Endothelial cell (in vitro differentiated cells): ENCODE data around the gene MTFP1. TPM values are rescaled to one million over a fixed set of nuclear protein-coding genes. Genes with fewer than 3 reads are reported as not detected.
A peak's percentile ranks its signal among the peaks of the same experiment; 100 is the strongest.

Source experiments
- DNase-seq: peaks from one replicate; pipeline ENCODE4 v3.0.0; 2021; ENCODE audit warnings: low spot score
- H3K27ac Mint-ChIP-seq: one replicate; pipeline ENCODE4 v1.8.0; 2021; ENCODE audit warnings: mixed read lengths, inconsistent platforms; ENCODE audit not compliant: unreplicated experiment
- H3K27me3 Mint-ChIP-seq: one replicate; pipeline ENCODE4 v1.8.0; 2021; ENCODE audit warnings: mild to moderate bottlenecking, moderate library complexity, mixed read lengths, inconsistent platforms; ENCODE audit not compliant: unreplicated experiment
- H3K36me3 Mint-ChIP-seq: one replicate; pipeline ENCODE4 v1.8.0; 2021; ENCODE audit warnings: mild to moderate bottlenecking, low read depth, mixed read lengths, inconsistent platforms; ENCODE audit not compliant: unreplicated experiment
- H3K4me1 Mint-ChIP-seq: one replicate; pipeline ENCODE4 v1.8.0; 2021; ENCODE audit warnings: mild to moderate bottlenecking, mixed read lengths, inconsistent platforms; ENCODE audit not compliant: unreplicated experiment
- H3K4me3 Mint-ChIP-seq: one replicate; pipeline ENCODE4 v1.8.0; 2021; ENCODE audit warnings: mild to moderate bottlenecking, mixed read lengths, inconsistent platforms; ENCODE audit not compliant: unreplicated experiment
- H3K9me3 Mint-ChIP-seq: one replicate; pipeline ENCODE4 v1.8.0; 2021; ENCODE audit warnings: mixed read lengths, inconsistent platforms; ENCODE audit not compliant: unreplicated experiment
- total RNA-seq: library from RNA; stranded (reverse); fragmentation: NEBNext Ultra II Directional; extraction: Animal tissue kit (Norgen Biotek cat#: 25700); gene quantifications from one replicate; pipeline ENCODE4 v1.2.1, GENCODE V29; 2021; ENCODE audit not compliant: unreplicated experiment
- TF ChIP-seq, protein P1 (sequence below): fragments of 200-600 bp; sonication (generic); IDR thresholded peaks from one replicate; pipeline ENCODE4 v1.5.0; 2021; ENCODE audit warnings: antibody characterized with exemption; ENCODE audit not compliant: unreplicated experiment

MTFP1 gene
- total RNA-seq, 1 donor from 2014 or later = 30.2 TPM

- Mint-ChIP-seq H3K4me3 (no peak overlapping the region), H3K27me3 (no peaks in the 10 kb centered on the region), H3K36me3 (no peaks in the 10 kb centered on the region), H3K4me1 (peaks cover 13% of the 10 kb centered on the region), H3K9me3 (no peaks in the 10 kb centered on the region), H3K27ac (no peak overlapping the region)
- no peak for DNase-seq
- TF ChIP-seq, protein P1, sequence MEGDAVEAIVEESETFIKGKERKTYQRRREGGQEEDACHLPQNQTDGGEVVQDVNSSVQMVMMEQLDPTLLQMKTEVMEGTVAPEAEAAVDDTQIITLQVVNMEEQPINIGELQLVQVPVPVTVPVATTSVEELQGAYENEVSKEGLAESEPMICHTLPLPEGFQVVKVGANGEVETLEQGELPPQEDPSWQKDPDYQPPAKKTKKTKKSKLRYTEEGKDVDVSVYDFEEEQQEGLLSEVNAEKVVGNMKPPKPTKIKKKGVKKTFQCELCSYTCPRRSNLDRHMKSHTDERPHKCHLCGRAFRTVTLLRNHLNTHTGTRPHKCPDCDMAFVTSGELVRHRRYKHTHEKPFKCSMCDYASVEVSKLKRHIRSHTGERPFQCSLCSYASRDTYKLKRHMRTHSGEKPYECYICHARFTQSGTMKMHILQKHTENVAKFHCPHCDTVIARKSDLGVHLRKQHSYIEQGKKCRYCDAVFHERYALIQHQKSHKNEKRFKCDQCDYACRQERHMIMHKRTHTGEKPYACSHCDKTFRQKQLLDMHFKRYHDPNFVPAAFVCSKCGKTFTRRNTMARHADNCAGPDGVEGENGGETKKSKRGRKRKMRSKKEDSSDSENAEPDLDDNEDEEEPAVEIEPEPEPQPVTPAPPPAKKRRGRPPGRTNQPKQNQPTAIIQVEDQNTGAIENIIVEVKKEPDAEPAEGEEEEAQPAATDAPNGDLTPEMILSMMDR = no peak
Observed at GRCh38 chr22:30452861-30453260, 27.3 kb downstream of the MTFP1 start.

DNA sequence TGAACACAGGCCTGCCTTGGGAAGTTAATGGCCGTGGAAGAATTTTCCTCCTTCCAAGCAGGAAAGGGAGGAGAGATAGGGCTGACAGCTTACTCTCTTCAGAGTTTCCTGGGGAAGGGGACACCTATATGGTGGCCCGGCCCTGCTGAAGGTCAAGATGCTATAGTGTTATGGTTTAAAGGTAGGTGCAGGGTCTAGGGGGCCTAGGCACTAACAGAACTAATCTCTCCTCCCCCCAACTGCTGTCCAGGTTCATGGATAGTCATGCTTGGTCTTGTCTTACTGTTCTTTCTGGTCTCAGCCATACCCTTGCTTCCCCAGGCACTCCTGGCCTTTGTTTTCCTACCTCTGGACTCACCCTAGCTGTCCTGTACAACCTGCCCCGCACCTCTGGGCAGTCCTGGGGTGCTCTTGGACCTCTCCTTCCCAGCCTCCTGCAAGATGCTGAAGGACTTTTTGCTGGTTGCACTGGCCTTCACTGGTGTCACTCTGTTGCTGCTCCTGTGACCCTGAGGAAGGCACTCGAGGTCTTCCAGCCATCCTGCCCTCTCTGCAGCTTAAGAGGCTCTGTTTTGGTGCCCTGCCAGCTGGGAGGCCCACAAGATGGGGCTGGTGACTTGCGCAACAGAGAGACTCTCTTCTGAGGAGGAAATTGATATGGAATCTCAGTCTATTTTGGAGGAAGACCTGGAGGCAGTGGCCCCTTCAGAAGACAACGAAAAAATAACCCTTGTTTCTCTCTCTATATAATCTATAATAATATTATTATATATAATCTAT, 28.4 kb downstream of the MTFP1 start:
- Mint-ChIP-seq H3K9me3 (no peaks in the 10 kb centered on the region), H3K27me3 (peaks cover 2% of the 10 kb centered on the region), H3K27ac (no peak overlapping the region), H3K36me3 (no peaks in the 10 kb centered on the region), H3K4me1 (peaks cover 13% of the 10 kb centered on the region), H3K4me3 (no peak overlapping the region)
- TF ChIP-seq, protein P1 = no peak
- DNase-seq = peak; percentile 30

GRCh38 chr22:30455075-30455840, 29.7 kb downstream of the MTFP1 start:
- H3K4me3 Mint-ChIP-seq = no peak overlapping the region
- H3K4me1 Mint-ChIP-seq = peaks cover 13% of the 10 kb centered on the region
- no peaks in the 10 kb centered on the region for H3K9me3 Mint-ChIP-seq
- no peak for DNase-seq
- H3K27ac Mint-ChIP-seq = no peak overlapping the region
- peaks cover 2% of the 10 kb centered on the region for H3K27me3 Mint-ChIP-seq
- H3K36me3 Mint-ChIP-seq = no peaks in the 10 kb centered on the region
- TF ChIP-seq, protein P1 = no peak

GRCh38 chr22:30457981-30458380, 32.4 kb downstream of the MTFP1 start:
- peaks cover 13% of the 10 kb centered on the region for H3K4me1 Mint-ChIP-seq
- TF ChIP-seq, protein P1 = no peak

More at GRCh38 chr22:30457981-30458380, 32.4 kb downstream of the MTFP1 start:
- no peak for DNase-seq
- no peaks in the 10 kb centered on the region for H3K36me3 Mint-ChIP-seq
- peaks cover 6% of the 10 kb centered on the region for H3K27me3 Mint-ChIP-seq
- H3K4me3 Mint-ChIP-seq = no peak overlapping the region
- H3K27ac Mint-ChIP-seq = no peak overlapping the region
- H3K9me3 Mint-ChIP-seq = no peaks in the 10 kb centered on the region
